Type B pancreatic cell (in vitro differentiated cells): ENCODE measurements around the gene ATRX. TPM values are rescaled to one million over a fixed set of nuclear protein-coding genes. Genes with fewer than 3 reads are reported as not detected.

Source experiments
- DNase-seq: peaks from one replicate; pipeline ENCODE4 v3.0.0; 2021; ENCODE audit warnings: mixed read lengths; ENCODE audit not compliant: unreplicated experiment; ENCODE audit errors: extremely low spot score
- H3K27ac Mint-ChIP-seq: 2 replicates; pipeline ENCODE4 v1.8.0; 2021; ENCODE audit warnings: mild to moderate bottlenecking, mixed read lengths
- H3K27me3 Mint-ChIP-seq: 2 replicates; pipeline ENCODE4 v1.8.0; 2021; ENCODE audit warnings: mixed read lengths
- H3K36me3 Mint-ChIP-seq: 2 replicates; pipeline ENCODE4 v1.8.0; 2021; ENCODE audit warnings: mixed read lengths
- H3K4me1 Mint-ChIP-seq: one replicate; pipeline ENCODE4 v1.8.0; 2021; ENCODE audit warnings: mixed read lengths; ENCODE audit not compliant: unreplicated experiment
- H3K4me3 Mint-ChIP-seq: 2 replicates; pipeline ENCODE4 v1.8.0; 2021; ENCODE audit warnings: mild to moderate bottlenecking, mixed read lengths
- H3K9me3 Mint-ChIP-seq: 2 replicates; pipeline ENCODE4 v1.8.0; 2021; ENCODE audit warnings: mixed read lengths
- total RNA-seq: library from RNA; stranded (reverse); gene quantifications from 2 replicates; pipeline ENCODE4 v1.2.1, GENCODE V29; 2021; ENCODE audit warnings: low replicate concordance
- TF ChIP-seq, protein P1 (sequence below): fragments of 200-600 bp; sonication (generic); conservative IDR thresholded peaks from 2 replicates; pipeline ENCODE4 v1.5.0; 2021; ENCODE audit warnings: antibody characterized with exemption, mild to moderate bottlenecking

Gene ATRX
- total RNA-seq, 1 donor from 2014 or later = 110 TPM

DNA sequence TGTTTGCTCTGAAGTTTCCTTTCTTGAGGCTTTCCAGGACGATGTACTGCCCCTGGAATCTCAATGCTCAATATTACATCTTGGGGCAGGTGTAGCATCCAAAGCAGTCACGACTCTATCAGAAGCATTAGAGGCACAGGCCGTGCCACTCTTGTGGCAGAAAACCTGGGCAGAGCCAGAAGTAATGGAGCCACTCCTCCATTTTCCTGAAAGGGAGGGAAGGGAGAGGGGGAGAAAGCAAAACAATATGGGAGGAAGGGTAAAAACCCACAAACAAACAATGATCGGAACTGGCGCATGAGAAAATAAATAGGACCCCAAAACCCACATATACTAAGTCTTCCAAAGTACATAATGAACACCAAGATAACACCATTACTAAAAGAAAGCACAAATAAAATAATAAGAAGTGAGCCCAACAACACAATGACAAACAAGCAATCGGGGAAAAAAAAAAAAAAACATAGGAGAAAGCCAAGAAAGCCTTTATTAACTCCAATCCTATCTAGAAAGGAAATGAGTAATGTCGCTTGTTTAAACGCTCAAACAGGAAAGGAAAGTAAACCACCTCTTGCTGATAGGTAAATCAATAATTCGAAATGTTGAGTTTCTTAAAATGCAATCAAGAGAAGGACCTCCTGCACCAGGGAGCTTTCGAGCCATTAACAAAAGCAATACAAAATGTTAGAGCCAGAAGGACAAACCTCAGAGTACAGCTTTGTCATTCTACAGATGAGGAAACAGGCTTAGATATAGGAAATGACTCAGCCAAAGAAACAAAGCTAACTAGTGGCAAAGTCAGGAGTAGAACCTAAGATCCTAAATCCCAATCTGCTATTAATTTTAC is 117.4 kb downstream of the ATRX start:
- Mint-ChIP-seq H3K36me3 (peaks cover 6% of the 10 kb centered on the region), H3K4me1 (no peaks in the 10 kb centered on the region), H3K27ac (no peak overlapping the region), H3K27me3 (no peaks in the 10 kb centered on the region), H3K4me3 (no peak overlapping the region), H3K9me3 (no peaks in the 10 kb centered on the region)
- DNase-seq = no peak
- TF ChIP-seq, protein P1, sequence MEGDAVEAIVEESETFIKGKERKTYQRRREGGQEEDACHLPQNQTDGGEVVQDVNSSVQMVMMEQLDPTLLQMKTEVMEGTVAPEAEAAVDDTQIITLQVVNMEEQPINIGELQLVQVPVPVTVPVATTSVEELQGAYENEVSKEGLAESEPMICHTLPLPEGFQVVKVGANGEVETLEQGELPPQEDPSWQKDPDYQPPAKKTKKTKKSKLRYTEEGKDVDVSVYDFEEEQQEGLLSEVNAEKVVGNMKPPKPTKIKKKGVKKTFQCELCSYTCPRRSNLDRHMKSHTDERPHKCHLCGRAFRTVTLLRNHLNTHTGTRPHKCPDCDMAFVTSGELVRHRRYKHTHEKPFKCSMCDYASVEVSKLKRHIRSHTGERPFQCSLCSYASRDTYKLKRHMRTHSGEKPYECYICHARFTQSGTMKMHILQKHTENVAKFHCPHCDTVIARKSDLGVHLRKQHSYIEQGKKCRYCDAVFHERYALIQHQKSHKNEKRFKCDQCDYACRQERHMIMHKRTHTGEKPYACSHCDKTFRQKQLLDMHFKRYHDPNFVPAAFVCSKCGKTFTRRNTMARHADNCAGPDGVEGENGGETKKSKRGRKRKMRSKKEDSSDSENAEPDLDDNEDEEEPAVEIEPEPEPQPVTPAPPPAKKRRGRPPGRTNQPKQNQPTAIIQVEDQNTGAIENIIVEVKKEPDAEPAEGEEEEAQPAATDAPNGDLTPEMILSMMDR = no peak

DNA sequence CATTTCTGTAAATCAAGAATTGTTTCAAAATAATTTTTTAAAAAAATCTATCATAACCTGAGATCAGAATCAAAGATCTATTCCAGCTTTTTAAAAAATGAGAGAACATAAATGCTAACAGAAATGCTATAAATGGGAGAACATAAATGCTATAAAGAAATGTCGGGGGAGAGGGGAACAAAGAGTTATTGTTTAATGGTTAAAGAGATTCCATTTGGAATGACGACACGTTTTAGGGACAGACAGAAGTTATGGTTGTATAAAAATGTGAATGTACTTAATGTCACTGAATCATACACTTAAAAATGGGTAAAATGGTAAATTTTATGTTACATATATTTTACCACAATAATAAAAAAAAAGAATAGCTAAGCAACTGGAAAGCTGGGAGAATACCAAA is 127.1 kb downstream of the ATRX start:
- Mint-ChIP-seq H3K27me3 (no peaks in the 10 kb centered on the region), H3K4me3 (no peak overlapping the region), H3K9me3 (no peaks in the 10 kb centered on the region), H3K27ac (no peak overlapping the region), H3K36me3 (no peaks in the 10 kb centered on the region), H3K4me1 (no peaks in the 10 kb centered on the region)
- TF ChIP-seq, protein P1 = no peak
- no peak for DNase-seq

DNA sequence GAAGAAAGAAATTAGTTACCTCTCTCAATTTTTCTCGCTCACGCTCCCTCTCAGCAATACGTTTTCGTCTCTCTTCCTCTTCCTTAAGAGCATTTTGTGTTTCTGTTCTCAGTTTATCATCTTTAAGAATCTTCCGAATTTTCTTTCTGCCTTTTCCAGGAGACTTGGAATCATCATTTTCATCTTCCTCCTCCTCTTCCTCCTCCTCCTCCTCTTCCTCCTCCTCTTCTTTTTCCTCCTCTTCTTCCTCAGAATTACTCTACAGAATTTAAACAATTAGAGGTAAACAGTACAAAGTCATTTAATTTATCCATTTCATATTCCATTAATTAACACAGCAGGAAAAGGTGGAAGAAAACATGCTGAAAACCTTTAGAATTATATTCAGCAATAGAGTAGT is 133.9 kb downstream of the ATRX start:
- Mint-ChIP-seq H3K27ac (no peak overlapping the region), H3K36me3 (peaks cover 15% of the 10 kb centered on the region), H3K27me3 (no peaks in the 10 kb centered on the region), H3K4me1 (no peaks in the 10 kb centered on the region), H3K4me3 (no peak overlapping the region), H3K9me3 (no peaks in the 10 kb centered on the region)
- DNase-seq = no peak
- TF ChIP-seq, protein P1 = no peak

DNA sequence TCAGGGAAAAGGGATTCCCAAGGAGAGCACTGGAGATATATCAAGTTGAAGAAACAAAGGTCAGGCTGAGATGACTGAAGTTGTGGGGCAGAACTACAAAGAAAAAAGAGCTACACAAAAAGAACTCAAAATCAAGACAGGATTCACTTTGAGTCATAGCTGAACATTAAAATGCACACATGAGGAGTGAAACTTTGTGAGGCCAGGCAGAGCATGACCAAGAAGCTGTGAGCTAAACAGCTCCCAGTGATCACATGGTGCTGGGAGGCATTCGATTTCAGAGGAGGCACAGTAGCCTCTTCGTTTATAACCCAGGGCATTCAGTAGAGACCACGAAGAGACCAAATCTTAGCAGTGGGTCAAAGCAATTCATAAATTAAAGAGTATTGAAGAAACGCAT is 145.3 kb downstream of the ATRX start:
- no peak overlapping the region for H3K27ac Mint-ChIP-seq
- no peaks in the 10 kb centered on the region for H3K27me3 Mint-ChIP-seq
- peaks cover 4% of the 10 kb centered on the region for H3K9me3 Mint-ChIP-seq
- H3K36me3 Mint-ChIP-seq = peaks cover 31% of the 10 kb centered on the region
- TF ChIP-seq, protein P1 = no peak
- no peaks in the 10 kb centered on the region for H3K4me1 Mint-ChIP-seq
- DNase-seq = no peak
- H3K4me3 Mint-ChIP-seq = no peak overlapping the region

DNA sequence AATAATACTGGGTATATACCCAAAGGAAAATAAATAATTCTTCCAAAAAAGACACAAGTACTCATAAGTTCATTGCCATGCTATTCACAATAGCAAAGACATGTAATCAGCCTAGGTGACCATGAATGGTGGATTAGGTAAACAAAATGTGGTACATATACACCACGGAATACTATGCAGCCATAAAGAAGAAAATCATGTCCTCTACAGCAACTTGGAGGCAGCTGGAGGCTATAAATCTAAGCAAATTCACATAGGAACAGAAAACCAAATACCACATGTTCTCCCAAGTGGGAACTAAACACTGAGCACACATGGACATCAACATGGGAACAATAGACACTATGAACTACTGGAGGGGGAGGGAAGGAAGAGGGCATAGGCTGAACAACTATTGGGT is 146.2 kb downstream of the ATRX start:
- H3K9me3 Mint-ChIP-seq = peaks cover 4% of the 10 kb centered on the region
- no peaks in the 10 kb centered on the region for H3K4me1 Mint-ChIP-seq
- H3K27me3 Mint-ChIP-seq = no peaks in the 10 kb centered on the region
- no peak overlapping the region for H3K4me3 Mint-ChIP-seq
- H3K36me3 Mint-ChIP-seq = peaks cover 31% of the 10 kb centered on the region
- TF ChIP-seq, protein P1 = no peak
- no peak overlapping the region for H3K27ac Mint-ChIP-seq
- DNase-seq = no peak
